DLD1 (cell line): ENCODE data around the gene PHF21A.
"Not testable (repeated sequence)": the region's sequence is repeated elsewhere in the genome, so short reads cannot be mapped to it uniquely, and the experiment has no call there.

Experiments used
- in situ Hi-C: cut with HindIII; loops from 2 replicates; pipeline ENCODE4 v1.10.0; 2017; ENCODE audit warnings: low sequenced_read_pairs

PHF21A gene

DNA sequence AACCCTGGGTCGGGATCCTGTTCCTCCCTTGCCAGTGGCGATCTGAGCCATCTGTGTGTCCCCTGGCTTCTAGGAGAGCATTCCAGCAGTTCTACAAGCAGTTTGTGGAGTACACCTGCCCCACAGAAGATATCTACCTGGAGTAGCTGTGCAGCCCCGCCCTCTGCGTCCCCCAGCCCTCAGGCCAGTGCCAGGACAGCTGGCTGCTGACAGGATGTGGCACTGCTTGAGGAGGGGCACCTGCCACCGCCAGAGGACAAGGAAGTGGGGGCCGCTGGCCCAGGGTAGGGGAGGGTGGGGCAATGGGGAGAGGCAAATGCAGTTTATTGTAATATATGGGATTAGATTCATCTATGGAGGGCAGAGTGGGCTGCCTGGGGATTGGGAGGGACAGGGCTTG, 215.7 kb downstream of the PHF21A start:
- in situ Hi-C loops: not testable (repeated sequence)

DNA sequence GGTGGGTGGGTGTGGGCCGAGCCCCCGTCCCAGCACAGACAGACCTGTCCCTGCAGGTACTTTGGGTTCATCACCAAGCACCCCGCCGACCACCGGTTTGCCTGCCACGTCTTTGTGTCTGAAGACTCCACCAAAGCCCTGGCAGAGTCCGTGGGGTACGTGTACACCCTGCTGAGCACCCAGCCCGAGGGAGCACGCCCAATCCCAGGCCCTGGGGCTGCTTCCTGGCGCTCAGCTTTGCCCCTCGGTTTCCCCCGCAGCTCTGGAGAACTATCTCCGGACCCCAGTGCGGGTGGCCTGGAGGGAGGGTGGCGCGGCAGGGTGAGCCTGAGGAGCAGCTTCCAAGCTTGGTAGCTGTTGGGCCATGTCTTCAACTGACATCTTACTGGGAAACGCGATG, 216.2 kb downstream of the PHF21A start:
- in situ Hi-C loops: no loop called here

DNA sequence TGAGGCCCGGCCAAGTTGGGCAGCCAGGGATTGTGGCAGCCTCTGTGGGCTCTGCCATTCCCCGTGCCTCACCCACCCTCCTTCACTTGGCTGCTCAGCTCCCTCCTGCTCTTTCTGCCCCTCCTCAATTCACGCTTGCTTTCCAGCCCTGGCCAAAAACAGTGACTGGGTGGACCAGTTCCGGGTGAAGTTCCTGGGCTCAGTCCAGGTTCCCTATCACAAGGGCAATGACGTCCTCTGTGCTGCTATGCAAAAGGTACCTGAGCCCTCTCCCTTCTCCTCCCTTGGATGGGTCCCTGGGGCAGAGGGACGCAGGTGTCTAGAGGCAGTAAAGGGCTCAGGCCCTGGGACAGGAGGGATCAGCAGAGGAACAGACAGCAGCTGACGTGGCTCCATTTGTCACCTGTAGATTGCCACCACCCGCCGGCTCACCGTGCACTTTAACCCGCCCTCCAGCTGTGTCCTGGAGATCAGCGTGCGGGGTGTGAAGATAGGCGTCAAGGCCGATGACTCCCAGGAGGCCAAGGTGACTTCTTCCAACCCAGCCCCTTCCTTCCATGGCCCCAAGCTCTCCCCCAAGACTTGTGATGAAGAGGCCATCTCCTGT, 216.8 kb downstream of the PHF21A start:
- in situ Hi-C loops: no loop called here

DNA sequence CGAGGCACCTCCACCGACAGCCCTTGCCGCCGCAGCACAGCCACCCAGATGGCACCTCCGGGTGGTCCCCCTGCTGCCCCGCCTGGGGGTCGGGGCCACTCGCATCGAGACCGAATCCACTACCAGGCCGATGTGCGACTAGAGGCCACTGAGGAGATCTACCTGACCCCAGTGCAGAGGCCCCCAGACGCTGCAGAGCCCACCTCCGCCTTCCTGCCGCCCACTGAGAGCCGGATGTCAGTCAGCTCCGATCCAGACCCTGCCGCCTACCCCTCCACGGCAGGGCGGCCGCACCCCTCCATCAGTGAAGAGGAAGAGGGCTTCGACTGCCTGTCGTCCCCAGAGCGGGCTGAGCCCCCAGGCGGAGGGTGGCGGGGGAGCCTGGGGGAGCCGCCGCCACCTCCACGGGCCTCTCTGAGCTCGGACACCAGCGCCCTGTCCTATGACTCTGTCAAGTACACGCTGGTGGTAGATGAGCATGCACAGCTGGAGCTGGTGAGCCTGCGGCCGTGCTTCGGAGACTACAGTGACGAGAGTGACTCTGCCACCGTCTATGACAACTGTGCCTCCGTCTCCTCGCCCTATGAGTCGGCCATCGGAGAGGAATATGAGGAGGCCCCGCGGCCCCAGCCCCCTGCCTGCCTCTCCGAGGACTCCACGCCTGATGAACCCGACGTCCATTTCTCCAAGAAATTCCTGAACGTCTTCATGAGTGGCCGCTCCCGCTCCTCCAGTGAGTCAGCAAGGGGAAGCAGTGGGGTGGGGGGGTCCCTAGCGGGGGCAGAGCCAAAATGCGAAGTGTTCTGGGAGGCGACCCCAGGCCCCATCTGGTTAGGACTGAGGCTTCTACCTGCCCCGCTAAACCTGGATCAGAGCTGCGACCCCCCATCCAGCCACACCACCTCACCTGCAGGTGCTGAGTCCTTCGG, 218.5 kb downstream of the PHF21A start:
- in situ Hi-C loops: no loop called here

GRCh38 chr11:45901626-45902025, 219.6 kb downstream of the PHF21A start:
- in situ Hi-C loops: no loop called here

GRCh38 chr11:45900916-45901617, 220.2 kb downstream of the PHF21A start:
- in situ Hi-C loops: no loop called here

DNA sequence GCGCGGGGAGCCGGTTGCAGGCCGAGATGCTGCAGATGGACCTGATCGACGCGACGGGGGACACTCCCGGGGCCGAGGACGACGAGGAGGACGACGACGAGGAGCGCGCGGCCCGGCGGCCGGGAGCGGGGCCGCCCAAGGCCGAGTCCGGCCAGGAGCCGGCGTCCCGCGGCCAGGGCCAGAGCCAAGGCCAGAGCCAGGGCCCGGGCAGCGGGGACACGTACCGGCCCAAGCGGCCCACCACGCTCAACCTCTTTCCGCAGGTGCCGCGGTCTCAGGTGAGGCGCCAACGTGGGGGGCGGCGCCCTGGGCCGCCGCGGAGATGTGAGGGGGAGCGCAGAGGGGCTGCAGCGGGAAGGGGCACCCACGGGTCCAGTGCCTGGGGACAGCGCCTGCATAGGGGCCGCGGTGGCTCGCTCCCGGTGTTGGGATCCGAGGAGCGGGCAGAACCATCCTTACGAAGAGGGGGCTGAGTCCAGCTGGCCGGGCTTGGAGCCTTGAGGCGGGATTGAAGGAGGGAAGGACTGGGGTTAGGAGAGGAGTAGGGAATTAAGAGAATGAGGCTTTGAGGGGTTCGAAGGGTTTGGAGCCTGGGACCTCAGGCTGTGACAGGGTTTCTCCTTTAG, 221.0 kb downstream of the PHF21A start:
- in situ Hi-C loops: not testable (repeated sequence)

DNA sequence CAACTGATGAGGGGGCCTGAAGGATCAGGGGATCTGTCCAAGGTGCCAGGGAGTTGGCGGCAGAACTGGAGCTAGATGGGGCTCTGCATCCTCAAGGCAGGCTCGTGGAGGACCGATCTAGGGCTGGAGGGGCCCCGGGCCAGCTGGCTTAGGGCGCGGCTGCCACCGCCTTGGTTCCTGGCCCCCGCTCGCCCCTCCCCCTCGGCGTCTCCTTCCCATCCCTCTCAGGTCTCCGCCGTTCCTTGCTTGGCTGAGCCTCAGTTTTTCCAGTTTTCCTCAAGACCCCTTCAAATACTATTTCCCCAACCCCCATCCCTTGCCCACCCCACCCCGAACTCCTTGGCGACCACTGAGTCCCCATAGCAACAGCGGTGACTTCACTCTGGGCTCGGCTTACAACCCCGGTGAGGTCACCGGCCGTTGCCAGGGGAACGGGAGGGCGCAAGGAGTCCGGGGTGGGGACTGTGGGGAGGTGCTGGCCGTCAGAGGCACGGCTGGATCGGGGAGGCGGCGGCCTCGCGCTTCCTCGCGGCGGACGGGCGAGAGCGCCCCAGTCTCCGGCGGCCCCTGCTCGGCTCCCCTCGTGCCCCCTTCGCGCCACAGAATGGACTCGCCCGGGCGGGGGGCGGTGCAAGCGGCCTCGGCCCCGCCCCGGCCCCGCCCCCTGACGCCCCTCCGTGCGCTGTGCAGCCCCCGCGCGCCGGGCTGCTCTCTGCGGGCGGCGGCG, 221.6 kb downstream of the PHF21A start:
- in situ Hi-C loops: no loop called here

- in situ Hi-C loops: no loop called here
Measured at GRCh38 chr11:45899086-45899447, 222.2 kb downstream of the PHF21A start.

DNA sequence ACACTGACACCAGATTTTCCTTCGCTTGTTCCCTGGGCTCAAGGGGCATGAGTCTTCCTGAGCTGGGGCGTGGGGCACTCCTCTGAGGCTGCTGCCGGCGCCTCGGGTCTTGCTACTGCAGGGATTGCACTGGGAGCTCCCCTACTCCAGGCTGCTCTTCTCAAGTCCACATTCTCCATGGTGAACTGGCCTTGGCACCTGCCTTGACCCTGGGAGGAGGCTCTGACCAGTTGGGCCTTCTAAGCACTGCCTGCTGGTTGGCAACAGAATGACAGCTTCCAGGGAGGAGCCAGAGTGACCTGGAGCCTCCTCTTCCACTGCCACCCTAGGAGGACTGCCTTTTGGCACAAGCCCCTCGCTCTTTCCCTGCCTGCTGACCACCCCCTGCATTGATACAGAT, 223.7 kb downstream of the PHF21A start:
- in situ Hi-C loops: no loop called here

- in situ Hi-C loops: no loop called here
Measured at GRCh38 chr11:45896422-45896984, 224.8 kb downstream of the PHF21A start.

GRCh38 chr11:45895553-45896259, 225.5 kb downstream of the PHF21A start:
- in situ Hi-C loops: no loop called here

GRCh38 chr11:45894555-45895247, 226.6 kb downstream of the PHF21A start:
- in situ Hi-C loops: no loop called here

DNA sequence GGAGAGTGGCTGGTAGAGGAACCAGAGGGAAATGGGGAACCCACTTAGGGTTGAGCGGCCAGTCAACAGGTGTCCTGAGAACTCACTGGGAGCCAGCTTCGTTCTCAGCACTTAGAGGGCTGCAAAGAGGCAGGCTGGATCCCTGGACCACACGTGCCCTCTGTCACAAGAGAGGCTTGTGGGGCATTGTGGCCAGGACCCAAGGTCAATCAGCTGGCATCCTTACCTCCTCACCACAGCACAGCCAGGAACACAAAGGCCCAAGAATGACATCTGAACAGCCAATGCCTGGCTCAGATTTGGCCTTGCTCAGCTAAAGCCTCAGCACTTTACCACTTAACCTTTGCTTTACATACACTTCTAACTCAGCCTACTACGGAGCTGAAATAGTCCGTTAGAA, 228.4 kb downstream of the PHF21A start:
- in situ Hi-C loops: no loop called here

DNA sequence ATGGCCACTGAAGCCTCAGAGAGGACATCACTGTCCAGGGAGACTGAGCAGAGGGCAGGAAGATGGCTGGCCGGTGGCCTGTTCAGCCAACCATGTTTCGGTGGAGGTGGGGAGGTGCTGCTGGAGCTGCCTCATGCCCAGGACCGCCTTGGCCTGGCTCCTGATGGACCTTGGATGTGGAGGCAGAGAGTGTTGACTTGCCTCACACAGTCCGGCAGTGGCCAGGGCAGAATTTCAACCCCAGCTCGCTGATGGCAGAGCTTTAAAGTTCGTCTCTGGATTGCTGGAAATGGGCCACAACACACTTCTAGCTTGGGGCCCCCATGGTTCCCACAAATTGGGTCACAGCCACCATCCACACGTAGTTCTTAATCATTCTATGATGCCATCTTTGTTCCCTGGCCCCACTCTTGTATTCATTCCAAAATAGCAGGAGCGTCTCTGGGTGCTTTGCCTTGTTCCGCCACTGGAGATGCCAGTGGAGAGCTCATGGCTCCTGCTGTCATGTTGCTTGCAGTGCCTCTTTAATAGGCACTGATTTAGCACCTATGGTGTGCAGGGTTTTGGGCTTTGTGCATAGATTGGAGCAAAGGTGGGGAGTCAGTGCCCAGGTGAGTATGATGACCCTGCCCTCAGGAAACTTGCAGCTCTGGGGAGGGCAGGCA, 230.2 kb downstream of the PHF21A start:
- in situ Hi-C loops: no loop called here

DNA sequence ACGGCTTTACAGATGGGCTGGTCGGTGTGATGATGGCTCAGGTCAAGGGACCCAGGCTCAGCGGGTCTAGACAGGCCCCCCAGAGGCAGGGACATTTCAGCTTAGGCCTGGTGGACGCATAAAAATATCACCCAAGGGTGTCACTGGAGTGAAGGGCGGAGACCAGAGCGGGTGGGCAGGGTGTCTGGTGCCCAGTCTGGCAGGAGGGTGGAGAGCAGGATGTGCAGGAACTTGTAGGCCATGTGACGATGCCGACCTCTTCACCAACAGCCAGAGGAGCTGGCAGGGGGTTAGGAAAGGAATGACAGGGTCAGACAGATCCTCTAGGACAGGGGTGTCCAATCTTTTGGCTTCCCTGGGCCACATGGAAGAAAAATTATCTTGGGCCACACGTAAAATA, 231.3 kb downstream of the PHF21A start:
- in situ Hi-C loops: no loop called here

GRCh38 chr11:45889555-45889954, 231.7 kb downstream of the PHF21A start:
- in situ Hi-C loops: no loop called here

DNA sequence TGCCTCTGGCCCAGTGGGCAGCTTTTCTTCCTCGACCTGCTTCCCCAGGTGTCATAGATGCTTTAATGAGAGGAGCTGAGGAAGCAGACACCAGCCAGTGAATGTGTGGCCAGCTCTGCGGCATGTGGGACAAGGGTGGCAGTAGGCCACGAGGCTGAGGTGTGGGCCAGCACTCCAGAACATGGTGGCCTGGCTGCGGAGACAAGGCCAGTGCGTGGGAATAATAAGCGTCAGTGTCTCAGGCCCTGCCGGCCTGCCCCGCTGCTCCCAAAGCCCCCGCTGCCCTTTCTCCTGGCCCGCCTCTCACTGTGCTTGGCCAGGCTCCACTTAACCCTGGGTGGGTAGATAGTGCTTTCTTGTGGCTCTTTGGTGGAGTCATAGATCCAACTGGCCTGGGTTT, 233.7 kb downstream of the PHF21A start:
- in situ Hi-C loops: no loop called here
